Measurements from ENCODE around the gene CDK5. TPM values are rescaled to one million over a fixed set of nuclear protein-coding genes. Genes with fewer than 3 reads are reported as not detected.

CDK5 gene
- total and polyA plus RNA-seq, 3 experiments from 2014 or later: 14.3 to 23.2 (median 20.5) TPM

GRCh38 chr7:151085329-151085690, 27.6 kb upstream of the CDK5 start:
- H3K27me3 ChIP-seq (ENCODE audit: insufficient read depth, low read length, poor library complexity, severe bottlenecking): no peaks in the 10 kb centered on the region
- H3K36me3 Mint-ChIP-seq: peaks cover 0 to 14% (median 0%) of the 10 kb centered on the region in 3 donors

GRCh38 chr7:151083824-151084160, 26.1 kb upstream of the CDK5 start:
- Mint-ChIP-seq H3K27me3 (peaks cover 0 to 14% of the 10 kb centered on the region in 2 donors), H3K9me3 (no peaks in the 10 kb centered on the region), H3K36me3 (peaks cover 0 to 20% (median 0%) of the 10 kb centered on the region in 3 donors), H3K4me3 (peak overlapping the region; percentile 76 to 98 (median 86)), H3K4me1 (peaks cover 33 to 71% (median 41%) of the 10 kb centered on the region in 3 donors), H3K27ac (peak overlapping the region; percentile 67 to 96 (median 86))
- Histone ChIP-seq H3K9me3 (ENCODE audit: low read length) (no peaks in the 10 kb centered on the region), H3K4me3 (ENCODE audit: low read length) (peak overlapping the region; percentile 71), H3K27me3 (ENCODE audit: insufficient read depth, low read length, poor library complexity, severe bottlenecking) (no peaks in the 10 kb centered on the region), H3K36me3 (ENCODE audit: insufficient read depth, low read length) (no peaks in the 10 kb centered on the region), H3K27ac (ENCODE audit: low read depth, low read length) (peak overlapping the region; percentile 89), H3K4me1 (ENCODE audit: insufficient read depth, low read length) (peaks cover 63% of the 10 kb centered on the region)
- ChIA-PET CTCF (interaction anchor here (0.8 to 2.4 kb wide), 5 partner anchors 10 to 79 kb away, joined by 3 to 11 read pairs (median 3); partner anchors contain the start of gene ABCB8), POLR2A (interaction anchor here (1.7 to 2.0 kb wide), 2 partner anchors 17 to 25 kb away, joined by 3 to 7 read pairs; no protein-coding TSS in a partner anchor)
- no peak for DNase-seq

More at GRCh38 chr7:151085329-151085690, 27.6 kb upstream of the CDK5 start:
- Mint-ChIP-seq H3K9me3 (no peaks in the 10 kb centered on the region), H3K4me3 (peak overlapping the region; percentile 48 to 88 (median 79)), H3K4me1 (peaks cover 35 to 66% (median 35%) of the 10 kb centered on the region in 3 donors), H3K27me3 (peaks cover 0 to 14% of the 10 kb centered on the region in 2 donors), H3K27ac (peak overlapping the region in 7 of 8 donors; percentile 66 to 97 (median 87))
- Histone ChIP-seq H3K27ac (ENCODE audit: low read depth, low read length) (peak overlapping the region; percentile 74), H3K36me3 (ENCODE audit: insufficient read depth, low read length) (no peaks in the 10 kb centered on the region), H3K4me3 (ENCODE audit: low read length) (no peak overlapping the region), H3K9me3 (ENCODE audit: low read length) (no peaks in the 10 kb centered on the region), H3K4me1 (ENCODE audit: insufficient read depth, low read length) (peaks cover 56% of the 10 kb centered on the region)
- DNase-seq: no peak
- POLR2A ChIA-PET: interaction anchor here (0.9 kb wide), 1 partner anchor 71 kb away, joined by 4 read pairs; no protein-coding TSS in a partner anchor
- CTCF ChIA-PET: interaction anchor here (1.4 to 2.4 kb wide), 2 partner anchors 23 to 26 kb away, joined by 3 to 11 read pairs; no protein-coding TSS in a partner anchor

- Mint-ChIP-seq H3K36me3 (peaks cover 0 to 21% (median 0%) of the 10 kb centered on the region in 3 donors), H3K9me3 (no peaks in the 10 kb centered on the region), H3K27me3 (peaks cover 0 to 14% of the 10 kb centered on the region in 2 donors), H3K4me3 (peak within 1 kb of the TSS; percentile 82 to 98 (median 88)), H3K27ac (peak within 1 kb of the TSS; percentile 71 to 98 (median 96)), H3K4me1 (peaks cover 34 to 70% (median 43%) of the 10 kb centered on the region in 3 donors)
- H3K36me3 ChIP-seq (ENCODE audit: insufficient read depth, low read length): no peaks in the 10 kb centered on the region
- H3K27ac ChIP-seq (ENCODE audit: low read depth, low read length): peak within 1 kb of the TSS; percentile 89
- DNase-seq: peak; percentile 86 to 91 (median 88)
- CTCF ChIA-PET: interaction anchor here (0.8 to 2.4 kb wide), 6 partner anchors 27 to 120 kb away, joined by 3 to 11 read pairs (median 4); partner anchors contain the start of gene ABCB8
- H3K4me3 ChIP-seq (ENCODE audit: low read length): peak within 1 kb of the TSS; percentile 71
- H3K27me3 ChIP-seq (ENCODE audit: insufficient read depth, low read length, poor library complexity, severe bottlenecking): no peaks in the 10 kb centered on the region
- H3K4me1 ChIP-seq (ENCODE audit: insufficient read depth, low read length): peaks cover 60% of the 10 kb centered on the region
- POLR2A ChIA-PET: interaction anchor here (1.5 to 2.0 kb wide), 3 partner anchors 16 to 55 kb away, joined by 3 to 7 read pairs (median 5); partner anchors contain the start of gene ABCB8
- H3K9me3 ChIP-seq (ENCODE audit: low read length): no peaks in the 10 kb centered on the region
These were observed 25.6 kb upstream of the CDK5 start, which contains the start of gene TMUB1 for GRCh38 chr7:151083071-151083823. Gene TMUB1 (minus strand): TSS chr7:151083493. CDS start chr7:151082563, 930 bp downstream.

- H3K4me1 Mint-ChIP-seq: peaks cover 33 to 69% (median 41%) of the 10 kb centered on the region in 3 donors
- ChIA-PET CTCF (interaction anchor here (0.9 to 2.3 kb wide), 4 partner anchors 27 to 119 kb away, joined by 3 to 9 read pairs (median 4); partner anchors contain the start of gene ABCB8), POLR2A (interaction anchor here (1.5 to 2.0 kb wide), 3 partner anchors 15 to 54 kb away, joined by 3 to 7 read pairs (median 5); partner anchors contain the start of gene ABCB8)
- H3K9me3 Mint-ChIP-seq: no peaks in the 10 kb centered on the region
- Histone ChIP-seq H3K27ac (ENCODE audit: low read depth, low read length) (peak overlapping the region; percentile 89), H3K27me3 (ENCODE audit: insufficient read depth, low read length, poor library complexity, severe bottlenecking) (no peaks in the 10 kb centered on the region), H3K4me3 (ENCODE audit: low read length) (peak overlapping the region; percentile 71), H3K9me3 (ENCODE audit: low read length) (no peaks in the 10 kb centered on the region), H3K4me1 (ENCODE audit: insufficient read depth, low read length) (peaks cover 51% of the 10 kb centered on the region), H3K36me3 (ENCODE audit: insufficient read depth, low read length) (no peaks in the 10 kb centered on the region)
- H3K4me3 Mint-ChIP-seq: peak overlapping the region; percentile 82 to 98 (median 88)
- peaks cover 0 to 8% of the 10 kb centered on the region in 2 donors for H3K27me3 Mint-ChIP-seq
- H3K27ac Mint-ChIP-seq: peak overlapping the region; percentile 71 to 98 (median 96)
- DNase-seq: no peak
- H3K36me3 Mint-ChIP-seq: peaks cover 0 to 27% (median 0%) of the 10 kb centered on the region in 3 donors
These were observed 24.7 kb upstream of the CDK5 start for GRCh38 chr7:151082141-151083070.

GRCh38 chr7:151081170-151082101, 23.7 kb upstream of the CDK5 start:
- peaks cover 0 to 28% (median 0%) of the 10 kb centered on the region in 3 donors for H3K36me3 Mint-ChIP-seq
- peaks cover 0 to 8% of the 10 kb centered on the region in 2 donors for H3K27me3 Mint-ChIP-seq
- H3K9me3 Mint-ChIP-seq: no peaks in the 10 kb centered on the region
- Histone ChIP-seq H3K4me3 (ENCODE audit: low read length) (peak overlapping the region; percentile 92), H3K4me1 (ENCODE audit: insufficient read depth, low read length) (peaks cover 51% of the 10 kb centered on the region), H3K27me3 (ENCODE audit: insufficient read depth, low read length, poor library complexity, severe bottlenecking) (no peaks in the 10 kb centered on the region), H3K9me3 (ENCODE audit: low read length) (no peaks in the 10 kb centered on the region), H3K36me3 (ENCODE audit: insufficient read depth, low read length) (no peaks in the 10 kb centered on the region), H3K27ac (ENCODE audit: low read depth, low read length) (peak overlapping the region; percentile 89)
- H3K4me3 Mint-ChIP-seq: peak overlapping the region; percentile 55 to 98 (median 87)
- peaks cover 32 to 69% (median 41%) of the 10 kb centered on the region in 3 donors for H3K4me1 Mint-ChIP-seq
- peak overlapping the region; percentile 35 to 93 (median 72) for H3K27ac Mint-ChIP-seq
- CTCF ChIA-PET: interaction anchor here (0.9 to 1.4 kb wide), 4 partner anchors 9 to 30 kb away, joined by 3 to 7 read pairs (median 4); no protein-coding TSS in a partner anchor
- no peak for DNase-seq
- POLR2A ChIA-PET: interaction anchor here (0.6 to 1.4 kb wide), 6 partner anchors 9 to 68 kb away, joined by 3 to 10 read pairs (median 3); partner anchors contain the start of gene CDK5

- H3K27me3 ChIP-seq (ENCODE audit: insufficient read depth, low read length, poor library complexity, severe bottlenecking): no peaks in the 10 kb centered on the region
- Mint-ChIP-seq H3K4me1 (peaks cover 29 to 66% (median 40%) of the 10 kb centered on the region in 3 donors), H3K9me3 (no peaks in the 10 kb centered on the region), H3K36me3 (peaks cover 0 to 33% (median 0%) of the 10 kb centered on the region in 3 donors), H3K4me3 (peak within 1 kb of the TSS; percentile 83 to 96 (median 87)), H3K27ac (peak within 1 kb of the TSS; percentile 81 to 97 (median 92)), H3K27me3 (peaks cover 0 to 8% of the 10 kb centered on the region in 2 donors)
- peak; percentile 83 to 93 (median 89) for DNase-seq
- ChIA-PET CTCF (interaction anchor here (0.9 to 1.4 kb wide), 5 partner anchors 10 to 30 kb away, joined by 3 to 7 read pairs (median 3); no protein-coding TSS in a partner anchor), POLR2A (interaction anchor here (0.6 to 1.4 kb wide), 8 partner anchors 9 to 67 kb away, joined by 3 to 10 read pairs (median 3); partner anchors contain the start of gene CDK5)
- peak within 1 kb of the TSS; percentile 89 for H3K27ac ChIP-seq (ENCODE audit: low read depth, low read length)
- no peaks in the 10 kb centered on the region for H3K36me3 ChIP-seq (ENCODE audit: insufficient read depth, low read length)
- H3K4me1 ChIP-seq (ENCODE audit: insufficient read depth, low read length): peaks cover 48% of the 10 kb centered on the region
- H3K4me3 ChIP-seq (ENCODE audit: low read length): peak within 1 kb of the TSS; percentile 92
- no peaks in the 10 kb centered on the region for H3K9me3 ChIP-seq (ENCODE audit: low read length)
These were observed 22.9 kb upstream of the CDK5 start, which contains the start of gene FASTK for GRCh38 chr7:151080522-151081169. Gene FASTK (minus strand): TSS chr7:151080809. CDS start chr7:151080766, 43 bp downstream.
